HL-60 (cell line): Measurements from ENCODE around the gene CNTN2.
A peak's percentile ranks its signal among the peaks of the same experiment; 100 is the strongest.

Experiments
- DNase-seq, 2 experiments: peaks; one replicate each; pipeline ENCODE4 v3.0.0-alpha.2; 2010 to 2020; ENCODE audit warnings: low read depth in 1 of 2, low spot score in 1 of 2
- H3K27ac ChIP-seq: fragments of 250-450 bp; sonication (Bioruptor Pico); replicated peaks from 2 replicates; pipeline ENCODE4 v1.5.1; 2020; ENCODE audit warnings: mild to moderate bottlenecking, moderate library complexity
- H3K27me3 ChIP-seq: fragments of 250-450 bp; sonication (Bioruptor Pico); 2 replicates; pipeline ENCODE4 v1.5.1; 2021; ENCODE audit warnings: mild to moderate bottlenecking, moderate library complexity; ENCODE audit not compliant: insufficient read depth, poor library complexity, severe bottlenecking
- H3K4me3 ChIP-seq: replicated peaks from 2 replicates; pipeline ENCODE4 v1.5.1; 2011; ENCODE audit warnings: mild to moderate bottlenecking, control low read depth, low read length; ENCODE audit not compliant: insufficient read depth
- CTCF ChIP-seq: IDR thresholded peaks from one replicate; pipeline ENCODE4 v1.5.1; 2011; ENCODE audit warnings: low read length, control low read depth, inconsistent platforms; ENCODE audit not compliant: insufficient read depth
- GABPA ChIP-seq: IDR thresholded peaks from 2 replicates; pipeline ENCODE4 v1.6.1; 2012; ENCODE audit warnings: low read depth
- POLR2AphosphoS5 ChIP-seq: IDR thresholded peaks from 2 replicates; pipeline ENCODE4 v1.6.1; 2012; ENCODE audit warnings: low read depth
- REST ChIP-seq: IDR thresholded peaks from 2 replicates; pipeline ENCODE4 v1.6.1; 2012; ENCODE audit warnings: low read depth; ENCODE audit not compliant: insufficient replicate concordance
- SPI1 ChIP-seq: IDR thresholded peaks from 2 replicates; pipeline ENCODE4 v1.6.1; 2012; ENCODE audit warnings: low read depth, mild to moderate bottlenecking, borderline replicate concordance

Gene CNTN2

GRCh38 chr1:205014783-205015182 is 28.2 kb upstream of the CNTN2 start:
- no peak overlapping the region for H3K4me3 ChIP-seq
- H3K27ac ChIP-seq, result no peak overlapping the region
- DNase-seq, result peak; percentile 25 to 62
- peak; percentile 22; the same call in 1 of the 2 replicates for TF ChIP-seq SPI1
- TF ChIP-seq GABPA, result no peak
- no peaks in the 10 kb centered on the region for H3K27me3 ChIP-seq

- DNase-seq, result no peak
- TF ChIP-seq CTCF (no peak), REST (no peak), SPI1 (no peak), GABPA (no peak), POLR2AphosphoS5 (no peak)
- peaks cover 2% of the 10 kb centered on the region for H3K27me3 ChIP-seq
Measured at GRCh38 chr1:205015241-205015640, 27.8 kb upstream of the CNTN2 start.

GRCh38 chr1:205016075-205016474 is 26.9 kb upstream of the CNTN2 start:
- no peak for DNase-seq
- H3K27me3 ChIP-seq, result peaks cover 4% of the 10 kb centered on the region
- H3K4me3 ChIP-seq, result no peak overlapping the region
- TF ChIP-seq SPI1 (no peak), REST (no peak), CTCF (no peak)
- H3K27ac ChIP-seq, result no peak overlapping the region

More at GRCh38 chr1:205015241-205015640, 27.8 kb upstream of the CNTN2 start:
- H3K27ac ChIP-seq, result no peak overlapping the region
- no peak overlapping the region for H3K4me3 ChIP-seq

- DNase-seq, result no peak
- no peak overlapping the region for H3K27ac ChIP-seq
- no peak for TF ChIP-seq REST
- TF ChIP-seq CTCF, result no peak
- TF ChIP-seq GABPA, result no peak
- no peak for TF ChIP-seq SPI1
- TF ChIP-seq POLR2AphosphoS5, result no peak
- H3K4me3 ChIP-seq, result no peak overlapping the region
- H3K27me3 ChIP-seq, result peaks cover 4% of the 10 kb centered on the region
Measured at GRCh38 chr1:205016584-205016983, 26.4 kb upstream of the CNTN2 start.
